ENCODE measurements around the gene ELFN2.

The ELFN2 gene

GRCh38 chr22:37454857-37455686 is 27.8 kb upstream of the ELFN2 start:
- Histone ChIP-seq H3F3A (ENCODE audit: control insufficient read depth, insufficient read depth) (peaks cover 4% of the 10 kb centered on the region), H3K36me3 (ENCODE audit: control insufficient read depth, low read length) (no peaks in the 10 kb centered on the region), H3K9me2 (replicated peaks; ENCODE audit: control insufficient read depth, low read length) (no peaks in the 10 kb centered on the region), H3K27me3 (ENCODE audit: control insufficient read depth, low read length) (no peaks in the 10 kb centered on the region), H3K4me1 (ENCODE audit: control insufficient read depth, low read length) (peaks cover 19% of the 10 kb centered on the region), H3K79me2 (ENCODE audit: control insufficient read depth, low read length) (no peaks in the 10 kb centered on the region), H3K9me3 (ENCODE audit: control insufficient read depth, insufficient read depth, low read length) (no peaks in the 10 kb centered on the region), H4K20me1 (ENCODE audit: control insufficient read depth, insufficient read depth, low read depth, low read length) (no peaks in the 10 kb centered on the region), H3K27ac (ENCODE audit: low read depth, low read length) (no peak overlapping the region), H3K4me2 (ENCODE audit: low read length) (no peak overlapping the region), H3K4me3 (ENCODE audit: low read length) (no peak overlapping the region)
- no peak for TF ChIP-seq EZH2phosphoT487 (IDR thresholded peaks at IDR 0.05; ENCODE audit: borderline replicate concordance, low read length)
- TF ChIP-seq, protein P1, sequence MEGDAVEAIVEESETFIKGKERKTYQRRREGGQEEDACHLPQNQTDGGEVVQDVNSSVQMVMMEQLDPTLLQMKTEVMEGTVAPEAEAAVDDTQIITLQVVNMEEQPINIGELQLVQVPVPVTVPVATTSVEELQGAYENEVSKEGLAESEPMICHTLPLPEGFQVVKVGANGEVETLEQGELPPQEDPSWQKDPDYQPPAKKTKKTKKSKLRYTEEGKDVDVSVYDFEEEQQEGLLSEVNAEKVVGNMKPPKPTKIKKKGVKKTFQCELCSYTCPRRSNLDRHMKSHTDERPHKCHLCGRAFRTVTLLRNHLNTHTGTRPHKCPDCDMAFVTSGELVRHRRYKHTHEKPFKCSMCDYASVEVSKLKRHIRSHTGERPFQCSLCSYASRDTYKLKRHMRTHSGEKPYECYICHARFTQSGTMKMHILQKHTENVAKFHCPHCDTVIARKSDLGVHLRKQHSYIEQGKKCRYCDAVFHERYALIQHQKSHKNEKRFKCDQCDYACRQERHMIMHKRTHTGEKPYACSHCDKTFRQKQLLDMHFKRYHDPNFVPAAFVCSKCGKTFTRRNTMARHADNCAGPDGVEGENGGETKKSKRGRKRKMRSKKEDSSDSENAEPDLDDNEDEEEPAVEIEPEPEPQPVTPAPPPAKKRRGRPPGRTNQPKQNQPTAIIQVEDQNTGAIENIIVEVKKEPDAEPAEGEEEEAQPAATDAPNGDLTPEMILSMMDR (IDR thresholded peaks at IDR 0.05; ENCODE audit: low read depth, low read length, poor library complexity, severe bottlenecking) = no peak

GRCh38 chr22:37453696-37454095 is 26.4 kb upstream of the ELFN2 start:
- TF ChIP-seq, protein P1 (IDR thresholded peaks at IDR 0.05; ENCODE audit: low read depth, low read length, poor library complexity, severe bottlenecking) = no peak
- no peak for TF ChIP-seq EZH2phosphoT487 (IDR thresholded peaks at IDR 0.05; ENCODE audit: borderline replicate concordance, low read length)
- Histone ChIP-seq H3K27me3 (ENCODE audit: control insufficient read depth, low read length) (no peaks in the 10 kb centered on the region; the same call in 1 of the 2 replicates), H3K9me3 (ENCODE audit: control insufficient read depth, insufficient read depth, low read length) (no peaks in the 10 kb centered on the region), H3K36me3 (ENCODE audit: control insufficient read depth, low read length) (no peaks in the 10 kb centered on the region), H3K4me2 (ENCODE audit: low read length) (no peak overlapping the region), H3F3A (ENCODE audit: control insufficient read depth, insufficient read depth) (peaks cover 4% of the 10 kb centered on the region), H3K79me2 (ENCODE audit: control insufficient read depth, low read length) (no peaks in the 10 kb centered on the region), H3K27ac (ENCODE audit: low read depth, low read length) (no peak overlapping the region), H4K20me1 (ENCODE audit: control insufficient read depth, insufficient read depth, low read depth, low read length) (no peaks in the 10 kb centered on the region), H3K4me1 (ENCODE audit: control insufficient read depth, low read length) (peaks cover 30% of the 10 kb centered on the region), H3K9me2 (replicated peaks; ENCODE audit: control insufficient read depth, low read length) (no peaks in the 10 kb centered on the region), H3K4me3 (ENCODE audit: low read length) (no peak overlapping the region)

- no peaks in the 10 kb centered on the region for H3K9me2 ChIP-seq (replicated peaks; ENCODE audit: control insufficient read depth, low read length)
- H3K27ac ChIP-seq (ENCODE audit: low read depth, low read length) = no peak overlapping the region
- no peak overlapping the region for H3K4me2 ChIP-seq (ENCODE audit: low read length)
- no peaks in the 10 kb centered on the region for H3K9me3 ChIP-seq (ENCODE audit: control insufficient read depth, insufficient read depth, low read length)
- H3K4me1 ChIP-seq (ENCODE audit: control insufficient read depth, low read length) = peaks cover 30% of the 10 kb centered on the region
- H3K79me2 ChIP-seq (ENCODE audit: control insufficient read depth, low read length) = no peaks in the 10 kb centered on the region
- TF ChIP-seq EZH2phosphoT487 (IDR thresholded peaks at IDR 0.05; ENCODE audit: borderline replicate concordance, low read length) = no peak
- TF ChIP-seq, protein P1 (IDR thresholded peaks at IDR 0.05; ENCODE audit: low read depth, low read length, poor library complexity, severe bottlenecking) = no peak
- H3K4me3 ChIP-seq (ENCODE audit: low read length) = no peak overlapping the region
- no peaks in the 10 kb centered on the region for H3K36me3 ChIP-seq (ENCODE audit: control insufficient read depth, low read length)
- H4K20me1 ChIP-seq (ENCODE audit: control insufficient read depth, insufficient read depth, low read depth, low read length) = no peaks in the 10 kb centered on the region
- no peaks in the 10 kb centered on the region for H3F3A ChIP-seq (ENCODE audit: control insufficient read depth, insufficient read depth)
- peaks cover 9% of the 10 kb centered on the region for H3K27me3 ChIP-seq (ENCODE audit: control insufficient read depth, low read length)
Measured at GRCh38 chr22:37451218-37451617, 23.9 kb upstream of the ELFN2 start.

Measured in DOHH2 (cell line).